GM10248 (cell line): ENCODE data around the gene SEPSECS.

Source experiments
- CTCF ChIA-PET: fragments of 300-600 bp; sonication (Branson Sonifier 250); formaldehyde crosslinking; extraction: SDS; loops from one replicate; lab custom pipeline; 2021; ENCODE audit warnings: antibody characterized with exemption; lab: Yijun Ruan, JAX
- POLR2A ChIA-PET: fragments of 350-650 bp; sonication (Branson Sonifier 250); formaldehyde crosslinking; extraction: SDS; loops from one replicate; lab custom pipeline; 2020; ENCODE audit warnings: antibody characterized with exemption; lab: Yijun Ruan, JAX
- DNase-seq: peaks from one replicate; pipeline ENCODE4 v3.0.0; 2012; ENCODE audit errors: extremely low spot score
- CTCF ChIP-seq: IDR thresholded peaks from 2 replicates; pipeline ENCODE4 v1.5.1; 2012; ENCODE audit warnings: mild to moderate bottlenecking, low read depth; ENCODE audit errors: extremely low read depth, missing control alignments, control extremely low read depth

SEPSECS gene

GRCh38 chr4:25103418-25103817 lies 56.8 kb downstream of the SEPSECS start:
- DNase-seq = no peak
- CTCF ChIA-PET = no interaction called here
- no peak for TF ChIP-seq CTCF
- POLR2A ChIA-PET = no interaction called here

DNA sequence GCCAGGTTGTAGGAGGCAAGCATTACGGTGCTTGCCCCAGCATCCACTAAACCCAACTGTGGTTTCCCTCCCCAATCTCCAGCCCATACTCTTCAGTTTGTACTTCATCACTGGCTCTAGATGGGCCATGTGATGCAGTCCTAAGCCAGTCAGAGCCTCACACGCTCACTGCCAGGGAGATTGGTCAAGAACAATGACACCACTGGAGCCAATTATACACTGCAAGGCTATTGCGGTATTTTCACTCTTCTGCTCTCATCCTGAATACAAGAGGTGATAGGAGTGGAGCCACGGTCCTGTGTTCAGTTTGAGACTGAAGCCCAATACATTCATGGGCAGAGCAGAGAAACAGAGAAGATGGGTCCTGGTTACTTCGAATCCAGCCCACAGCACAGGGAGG lies 58.4 kb downstream of the SEPSECS start:
- ChIA-PET POLR2A (no interaction called here), CTCF (interaction anchor here (0.9 to 2.9 kb wide), 3 partner anchors 12 to 21 kb away, joined by 3 to 9 read pairs (median 4); no protein-coding TSS in a partner anchor)
- TF ChIP-seq CTCF = no peak
- no peak for DNase-seq

DNA sequence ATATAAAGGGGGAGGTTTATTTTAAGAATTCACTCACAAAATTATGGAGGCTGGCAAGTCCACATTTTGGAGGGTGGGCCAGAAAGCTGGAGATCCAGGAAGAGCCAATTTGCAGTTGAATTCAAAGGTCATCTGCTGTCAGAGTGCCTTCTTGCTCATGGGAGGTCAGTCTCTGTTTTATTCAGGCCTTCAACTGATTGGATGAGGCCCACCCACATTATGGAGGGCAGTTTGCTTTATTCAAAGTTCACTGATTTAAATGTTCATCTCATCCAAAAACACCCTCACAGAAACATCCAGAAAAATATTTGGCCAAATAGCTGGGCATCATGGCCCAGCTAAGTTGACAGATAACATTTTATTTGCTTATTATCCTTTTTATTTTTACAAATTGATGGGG lies 59.5 kb downstream of the SEPSECS start:
- DNase-seq = no peak
- ChIA-PET CTCF (interaction anchor here (1.6 to 2.9 kb wide), 2 partner anchors 11 to 22 kb away, joined by 3 to 9 read pairs; no protein-coding TSS in a partner anchor), POLR2A (no interaction called here)
- TF ChIP-seq CTCF = no peak

DNA sequence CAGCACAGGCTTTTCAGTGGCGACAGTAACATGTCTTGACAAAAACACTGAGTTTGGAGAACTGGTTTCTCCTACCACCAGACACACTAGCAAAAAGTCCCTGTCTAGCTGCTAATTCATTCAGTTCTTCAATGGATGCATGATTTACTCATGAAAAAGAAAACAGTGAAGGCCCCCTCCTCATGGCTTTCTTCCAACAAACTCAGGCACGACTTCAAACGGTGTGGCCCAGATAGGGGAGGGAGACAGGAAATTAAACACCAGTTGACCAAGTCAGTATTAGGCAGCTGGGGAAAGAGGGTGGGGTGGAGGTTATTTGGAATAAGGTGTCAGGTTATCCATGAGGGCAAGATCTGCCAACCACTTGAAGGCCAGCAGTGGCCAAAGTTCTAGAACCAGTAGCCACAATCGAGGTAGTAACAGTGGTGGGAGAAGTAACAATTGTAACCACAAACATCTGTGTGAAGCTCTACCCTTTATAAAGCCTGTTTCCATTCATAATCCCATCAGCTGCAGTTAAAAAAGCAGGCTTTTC lies 60.2 kb downstream of the SEPSECS start:
- no peak for TF ChIP-seq CTCF
- DNase-seq = no peak
- POLR2A ChIA-PET = no interaction called here
- CTCF ChIA-PET = interaction anchor here (2.9 kb wide), 1 partner anchor 22 kb away, joined by 9 read pairs; no protein-coding TSS in a partner anchor

- CTCF ChIA-PET = no interaction called here
- no peak for TF ChIP-seq CTCF
- POLR2A ChIA-PET = no interaction called here
- DNase-seq = no peak
Measured at GRCh38 chr4:25098964-25099891, 61.0 kb downstream of the SEPSECS start.

GRCh38 chr4:25096981-25097443 lies 63.2 kb downstream of the SEPSECS start:
- ChIA-PET CTCF (no interaction called here), POLR2A (no interaction called here)
- TF ChIP-seq CTCF = no peak
- DNase-seq = no peak
